ENCODE results near the gene PDZK1IP1.

Gene PDZK1IP1

GRCh38 chr1:47137198-47137597, 52.6 kb downstream of the PDZK1IP1 start, which contains the start of gene CYP4A22:
Gene CYP4A22, plus strand, starts transcription at chr1:47137441. Its CDS starts 45 bp downstream, at chr1:47137486.
- DNase-seq (ENCODE audit: low spot score), result no peak
